Activated naive CD8-positive, alpha-beta T cell treated with anti-CD3 and anti-CD28 coated beads for 36 hours (primary cell): Measurements from ENCODE around the gene SRP9. TPM values are rescaled to one million over a fixed set of nuclear protein-coding genes. Genes with fewer than 3 reads are reported as not detected.
"Not testable (repeated sequence)": the region's sequence is repeated elsewhere in the genome, so short reads cannot be mapped to it uniquely, and the experiment has no call there.

ENCODE experiments used
- DNase-seq: peaks from one replicate; pipeline ENCODE4 v3.0.0; 2021
- H3K27ac Mint-ChIP-seq: one replicate; pipeline ENCODE4 v1.8.0; 2022; ENCODE audit warnings: mild to moderate bottlenecking, moderate library complexity, mixed read lengths
- H3K27me3 Mint-ChIP-seq: one replicate; pipeline ENCODE4 v1.8.0; 2022; ENCODE audit warnings: mild to moderate bottlenecking, mixed read lengths
- H3K36me3 Mint-ChIP-seq: one replicate; pipeline ENCODE4 v1.8.0; 2021; ENCODE audit warnings: mild to moderate bottlenecking, mixed read lengths
- H3K4me1 Mint-ChIP-seq: one replicate; pipeline ENCODE4 v1.8.0; 2021; ENCODE audit warnings: mixed read lengths
- H3K4me3 Mint-ChIP-seq: one replicate; pipeline ENCODE4 v1.8.0; 2022; ENCODE audit warnings: mild to moderate bottlenecking, moderate library complexity, mixed read lengths
- H3K9me3 Mint-ChIP-seq: one replicate; pipeline ENCODE4 v1.8.0; 2022; ENCODE audit warnings: mixed read lengths
- total RNA-seq, 2 experiments: library from RNA; stranded (reverse); gene quantifications; one replicate each; pipeline ENCODE4 v1.2.3, GENCODE V29; 2021

The SRP9 gene
- total RNA-seq, 2 experiments from 2014 or later: 335 to 350 TPM

- H3K4me1 Mint-ChIP-seq: no peaks in the 10 kb centered on the region
- no peaks in the 10 kb centered on the region for H3K36me3 Mint-ChIP-seq
- H3K4me3 Mint-ChIP-seq: no peak overlapping the region
- H3K27me3 Mint-ChIP-seq: no peaks in the 10 kb centered on the region
- H3K27ac Mint-ChIP-seq: no peak overlapping the region
- DNase-seq: no peak
- no peaks in the 10 kb centered on the region for H3K9me3 Mint-ChIP-seq
Measured at GRCh38 chr1:225825607-225826007, 48.0 kb downstream of the SRP9 start.

DNA sequence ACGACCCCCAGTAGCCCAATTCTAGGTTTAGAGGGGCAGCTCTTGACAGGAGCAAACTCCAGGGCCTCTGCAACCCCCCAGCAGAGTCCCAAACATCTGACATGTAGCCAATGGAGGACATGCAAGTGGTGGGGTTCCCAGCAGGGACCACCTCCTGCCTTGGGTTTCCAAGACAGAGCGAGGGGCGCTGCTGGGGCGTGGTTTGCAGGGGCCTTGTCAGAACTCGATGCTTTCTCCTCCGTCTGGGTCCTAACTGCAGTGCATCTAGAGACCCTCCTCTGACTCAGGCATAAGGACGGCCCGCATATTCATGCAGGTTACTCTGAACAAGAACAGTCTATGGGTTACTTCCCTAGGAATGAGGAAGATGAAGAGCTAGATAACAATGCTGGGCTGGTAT lies 49.5 kb downstream of the SRP9 start:
- no peaks in the 10 kb centered on the region for H3K9me3 Mint-ChIP-seq
- H3K4me3 Mint-ChIP-seq: no peak overlapping the region
- DNase-seq: no peak
- H3K27me3 Mint-ChIP-seq: no peaks in the 10 kb centered on the region
- H3K36me3 Mint-ChIP-seq: no peaks in the 10 kb centered on the region
- H3K27ac Mint-ChIP-seq: no peak overlapping the region
- H3K4me1 Mint-ChIP-seq: no peaks in the 10 kb centered on the region

- Mint-ChIP-seq H3K36me3 (no peaks in the 10 kb centered on the region), H3K4me1 (no peaks in the 10 kb centered on the region), H3K27me3 (no peaks in the 10 kb centered on the region), H3K27ac (no peak overlapping the region), H3K9me3 (no peaks in the 10 kb centered on the region), H3K4me3 (no peak overlapping the region)
- DNase-seq: no peak
Measured at GRCh38 chr1:225828706-225829345, 51.2 kb downstream of the SRP9 start.

- no peak for DNase-seq
- no peaks in the 10 kb centered on the region for H3K27me3 Mint-ChIP-seq
- no peak overlapping the region for H3K27ac Mint-ChIP-seq
- H3K9me3 Mint-ChIP-seq: no peaks in the 10 kb centered on the region
- H3K36me3 Mint-ChIP-seq: no peaks in the 10 kb centered on the region
- H3K4me3 Mint-ChIP-seq: no peak overlapping the region
- H3K4me1 Mint-ChIP-seq: no peaks in the 10 kb centered on the region
Measured at GRCh38 chr1:225830841-225831240, 53.2 kb downstream of the SRP9 start.

GRCh38 chr1:225834417-225835329 lies 57.0 kb downstream of the SRP9 start:
- Mint-ChIP-seq H3K27me3 (no peaks in the 10 kb centered on the region), H3K4me3 (no peak overlapping the region), H3K4me1 (no peaks in the 10 kb centered on the region), H3K27ac (no peak overlapping the region), H3K36me3 (no peaks in the 10 kb centered on the region), H3K9me3 (no peaks in the 10 kb centered on the region)
- DNase-seq: no peak

- Mint-ChIP-seq H3K36me3 (no peaks in the 10 kb centered on the region), H3K4me3 (no peak overlapping the region), H3K9me3 (no peaks in the 10 kb centered on the region), H3K27ac (no peak overlapping the region), H3K4me1 (peaks cover 4% of the 10 kb centered on the region), H3K27me3 (no peaks in the 10 kb centered on the region)
- DNase-seq: no peak
Measured at GRCh38 chr1:225835856-225836255, 58.2 kb downstream of the SRP9 start.

DNA sequence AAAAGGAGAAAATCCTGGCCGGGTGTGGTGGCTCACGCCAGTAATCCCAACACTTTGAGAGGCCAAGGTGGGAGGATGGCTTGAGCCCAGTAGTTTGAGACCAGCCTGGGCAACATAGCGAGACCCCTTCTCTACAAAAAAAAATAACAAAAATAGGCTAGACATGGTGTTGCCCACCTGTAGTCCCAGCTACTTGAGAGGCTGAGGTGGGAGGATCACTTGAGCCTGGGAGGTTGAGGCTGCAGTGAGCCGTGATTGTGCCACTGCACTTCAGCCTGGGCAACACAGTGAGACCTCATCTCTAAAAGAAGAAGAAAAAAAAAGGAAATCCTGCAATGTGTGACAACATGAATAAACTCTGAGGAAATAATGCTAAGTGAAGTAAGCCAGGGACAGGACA lies 58.7 kb downstream of the SRP9 start:
- H3K36me3 Mint-ChIP-seq, H3K9me3 Mint-ChIP-seq, H3K27me3 Mint-ChIP-seq, H3K27ac Mint-ChIP-seq, DNase-seq, H3K4me1 Mint-ChIP-seq, H3K4me3 Mint-ChIP-seq: not testable (repeated sequence)

DNA sequence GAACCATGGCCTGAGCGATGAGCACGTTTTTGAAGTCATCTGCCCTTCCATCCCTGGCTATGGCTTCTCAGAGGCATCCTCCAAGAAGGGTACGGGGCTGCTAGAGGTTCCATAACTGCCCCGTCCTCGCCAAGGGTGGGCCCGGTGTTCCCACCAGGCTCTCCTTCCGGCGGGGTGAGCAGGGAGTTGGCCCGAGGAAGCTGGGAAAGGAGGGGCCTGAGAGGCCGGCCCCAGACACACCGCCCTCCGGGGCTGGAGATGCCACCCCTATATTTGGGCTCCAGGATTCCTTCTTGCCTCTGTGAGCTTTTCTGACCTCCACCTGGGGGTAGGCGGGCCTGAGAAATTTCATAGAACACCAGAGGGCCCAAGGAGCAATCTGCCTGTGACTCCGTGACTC lies 61.2 kb downstream of the SRP9 start:
- Mint-ChIP-seq H3K9me3 (no peaks in the 10 kb centered on the region), H3K4me1 (peaks cover 13% of the 10 kb centered on the region), H3K27ac (no peak overlapping the region), H3K36me3 (no peaks in the 10 kb centered on the region), H3K4me3 (no peak overlapping the region), H3K27me3 (no peaks in the 10 kb centered on the region)
- no peak for DNase-seq

Other genes starting within 250 kb of the SRP9 start
- gene ENAH, start 124.7 kb upstream of the SRP9 start, total RNA-seq: 1 to 10 TPM in 1 of 2 experiments, under 1 TPM in 1; 0.84 to 1.1 TPM
- 1 to 10 TPM; 2.7 to 4.3 TPM for gene EPHX1, start 32.3 kb downstream of the SRP9 start, total RNA-seq
- 10 to 100 TPM; 29.5 to 33.0 TPM for gene TMEM63A, start 104.6 kb downstream of the SRP9 start, total RNA-seq
- under 1 TPM in 1 of 2 experiments, not detected in 1; 0.39 TPM for gene LEFTY1, start 111.3 kb downstream of the SRP9 start, total RNA-seq
- gene PYCR2, start 146.4 kb downstream of the SRP9 start, total RNA-seq: 100 to 1,000 TPM; 142 to 149 TPM
- not detected for gene LEFTY2, start 163.4 kb downstream of the SRP9 start, total RNA-seq
- gene SDE2, start 221.5 kb downstream of the SRP9 start, total RNA-seq: 10 to 100 TPM; 20.0 to 21.2 TPM